Fibroblast of lung (primary cell): ENCODE measurements around the gene DHFR. TPM values are rescaled to one million over a fixed set of nuclear protein-coding genes. Genes with fewer than 3 reads are reported as not detected.

ENCODE experiments used
- DNase-seq, 2 donors: peaks; one replicate each; pipeline versions ENCODE4 v3.0.0 to v3.0.0-alpha.2; 2010; ENCODE audit warnings: low read depth in 2 of 2
- H2AFZ ChIP-seq: 2 replicates; pipeline ENCODE4 v1.5.1; 2012; ENCODE audit warnings: low read length, control low read depth, inconsistent platforms
- H3K27ac ChIP-seq: 2 replicates; pipeline ENCODE4 v1.5.1; 2011; ENCODE audit warnings: low read length, control low read depth; ENCODE audit not compliant: insufficient read depth
- H3K27me3 ChIP-seq: 2 replicates; pipeline ENCODE4 v1.5.1; 2011; ENCODE audit warnings: mild to moderate bottlenecking, low read length; ENCODE audit not compliant: control insufficient read depth, insufficient read depth
- H3K36me3 ChIP-seq: 2 replicates; pipeline ENCODE4 v1.5.1; 2011; ENCODE audit warnings: low read length; ENCODE audit not compliant: control insufficient read depth, insufficient read depth
- H3K4me1 ChIP-seq: 2 replicates; pipeline ENCODE4 v1.5.1; 2011; ENCODE audit warnings: low read length; ENCODE audit not compliant: control insufficient read depth, insufficient read depth; ENCODE audit errors: extremely low read depth
- H3K4me2 ChIP-seq: 2 replicates; pipeline ENCODE4 v1.5.1; 2011; ENCODE audit warnings: low read length, control low read depth; ENCODE audit not compliant: insufficient read depth; ENCODE audit errors: extremely low read depth
- H3K4me3 ChIP-seq, 4 experiments: fragments of 200-600 bp in 1 of 4; sonication (generic) in 1 of 4; replicated peaks in 1 of 4; 2 replicates each; pipeline ENCODE4 v1.5.1; 2011 to 2016; ENCODE audit warnings: low read length in 4 of 4, low read depth in 3 of 4, mild to moderate bottlenecking in 3 of 4, control low read depth in 2 of 4, inconsistent platforms in 1 of 4, mixed read lengths in 1 of 4; ENCODE audit not compliant: insufficient read depth in 1 of 4; ENCODE audit errors: control extremely low read depth in 1 of 4
- H3K79me2 ChIP-seq: 2 replicates; pipeline ENCODE4 v1.5.1; 2012; ENCODE audit warnings: mild to moderate bottlenecking, low read length, inconsistent platforms; ENCODE audit not compliant: control insufficient read depth, insufficient read depth
- H3K9ac ChIP-seq: 2 replicates; pipeline ENCODE4 v1.5.1; 2011; ENCODE audit warnings: mild to moderate bottlenecking, low read length, control low read depth; ENCODE audit not compliant: insufficient read depth
- H3K9me3 ChIP-seq: 2 replicates; pipeline ENCODE4 v1.5.1; 2012; ENCODE audit warnings: low read depth, low read length; ENCODE audit not compliant: control insufficient read depth, insufficient read depth
- H4K20me1 ChIP-seq: 2 replicates; pipeline ENCODE4 v1.5.1; 2011; ENCODE audit warnings: low read length; ENCODE audit not compliant: control insufficient read depth, insufficient read depth; ENCODE audit errors: extremely low read depth
- CTCF ChIP-seq, 2 donors: IDR thresholded peaks in 1 of 2; conservative IDR thresholded peaks in 1 of 2; 1 replicate in 1 of 2; 2 replicates in 1 of 2; pipeline ENCODE4 v1.5.1; 2011 to 2012; ENCODE audit warnings: low read length in 2 of 2, control low read depth in 1 of 2, inconsistent platforms in 1 of 2, low read depth in 1 of 2, mild to moderate bottlenecking in 1 of 2
- EZH2 ChIP-seq: IDR thresholded peaks from 2 replicates; pipeline ENCODE4 v1.5.1; 2012; ENCODE audit warnings: low read length, control low read depth, mild to moderate bottlenecking; ENCODE audit errors: missing control alignments
- polyA plus RNA-seq, 2 donors: library from polyadenylated mRNA; depleted of rRNA in 1 of 2; stranded (reverse) in 1 of 2; unstranded in 1 of 2; fragments of >200 nt; gene quantifications; 2 replicates each; pipeline ENCODE4 v1.2.1, GENCODE V29; 2011 to 2012; ENCODE audit warnings: missing spikeins in 1 of 2
- total RNA-seq: library from RNA; depleted of rRNA; stranded (reverse); fragments of >200 nt; gene quantifications from 2 replicates; pipeline ENCODE4 v1.2.1, GENCODE V29; 2014

DHFR gene
- total and polyA plus RNA-seq, 2 donors (not counting 1 experiment from before 2014, with no cell fraction given), result 9.7 to 22.2 TPM

- Histone ChIP-seq H3K4me1 (no peaks in the 10 kb centered on the region), H3K27me3 (no peaks in the 10 kb centered on the region), H3K79me2 (no peaks in the 10 kb centered on the region), H3K36me3 (no peaks in the 10 kb centered on the region), H3K9ac (no peak overlapping the region), H3K4me2 (no peak overlapping the region), H2AFZ (no peak overlapping the region), H3K4me3 (no peak overlapping the region), H3K27ac (no peak overlapping the region), H4K20me1 (no peaks in the 10 kb centered on the region), H3K9me3 (no peaks in the 10 kb centered on the region)
- DNase-seq, result no peak
- TF ChIP-seq CTCF (conservative IDR thresholded peaks at IDR 0.05 in 1 of 2, IDR thresholded peaks at IDR 0.05 in 1 of 2; ENCODE audit: low read depth in 1 of 2, low read length in 2 of 2) (no peak), EZH2 (no peak)
Observed at GRCh38 chr5:80592105-80592504, 62.7 kb downstream of the DHFR start.

GRCh38 chr5:80591352-80591751 lies 63.4 kb downstream of the DHFR start:
- H3K4me2 ChIP-seq, result no peak overlapping the region
- no peak overlapping the region for H3K9ac ChIP-seq
- H3K27ac ChIP-seq, result no peak overlapping the region
- no peaks in the 10 kb centered on the region for H3K27me3 ChIP-seq
- no peaks in the 10 kb centered on the region for H3K79me2 ChIP-seq
- H3K4me1 ChIP-seq, result no peaks in the 10 kb centered on the region
- H3K36me3 ChIP-seq, result no peaks in the 10 kb centered on the region
- no peaks in the 10 kb centered on the region for H4K20me1 ChIP-seq
- H3K9me3 ChIP-seq, result no peaks in the 10 kb centered on the region
- TF ChIP-seq CTCF (conservative IDR thresholded peaks at IDR 0.05 in 1 of 2, IDR thresholded peaks at IDR 0.05 in 1 of 2; ENCODE audit: low read depth in 1 of 2, low read length in 2 of 2), result no peak
- TF ChIP-seq EZH2, result no peak
- DNase-seq, result peak in 1 of 2 donors; percentile 42
- no peak overlapping the region for H3K4me3 ChIP-seq
- no peak overlapping the region for H2AFZ ChIP-seq

- Histone ChIP-seq H3K9me3 (no peaks in the 10 kb centered on the region), H2AFZ (no peak overlapping the region), H3K36me3 (no peaks in the 10 kb centered on the region), H3K4me1 (no peaks in the 10 kb centered on the region), H3K27me3 (no peaks in the 10 kb centered on the region), H3K79me2 (no peaks in the 10 kb centered on the region), H3K9ac (no peak overlapping the region), H3K4me3 (no peak overlapping the region), H3K4me2 (no peak overlapping the region), H3K27ac (no peak overlapping the region), H4K20me1 (no peaks in the 10 kb centered on the region)
- TF ChIP-seq EZH2, result no peak
- TF ChIP-seq CTCF (conservative IDR thresholded peaks at IDR 0.05 in 1 of 2, IDR thresholded peaks at IDR 0.05 in 1 of 2; ENCODE audit: low read depth in 1 of 2, low read length in 2 of 2), result no peak
- no peak for DNase-seq
Observed at GRCh38 chr5:80590766-80591165, 64.0 kb downstream of the DHFR start.
